K562 (cell line): ENCODE measurements around the gene PRR19. TPM values are rescaled to one million over a fixed set of nuclear protein-coding genes. Genes with fewer than 3 reads are reported as not detected.

Experiments used
- ARID2 ChIP-seq: fragments of 450-650 bp; IDR thresholded peaks from 2 replicates; pipeline ENCODE4 v1.6.1; 2017; ENCODE audit warnings: antibody characterized with exemption, mild to moderate bottlenecking
- CBX5 ChIP-seq: IDR thresholded peaks from 2 replicates; pipeline ENCODE4 v1.6.1; 2014; ENCODE audit warnings: low read depth, borderline replicate concordance
- CC2D1A ChIP-seq: fragments of 450-650 bp; IDR thresholded peaks from 2 replicates; pipeline ENCODE4 v1.6.1; 2017; ENCODE audit warnings: mild to moderate bottlenecking
- CREM ChIP-seq: IDR thresholded peaks from 2 replicates; pipeline ENCODE4 v1.6.1; 2014; ENCODE audit warnings: antibody characterized with exemption, low read depth
- ESRRB ChIP-seq: fragments of 250-450 bp; sonication (Bioruptor Pico); IDR thresholded peaks from 2 replicates; pipeline ENCODE4 v1.5.0; 2020; ENCODE audit warnings: mild to moderate bottlenecking, moderate library complexity, borderline replicate concordance
- ETS2 ChIP-seq: IDR thresholded peaks from 2 replicates; pipeline ENCODE4 v1.6.1; 2016; ENCODE audit warnings: borderline replicate concordance, missing genetic modification characterization, mild to moderate bottlenecking, moderate library complexity, missing compliant biosample characterization; ENCODE audit not compliant: poor library complexity, severe bottlenecking
- FOXA1 ChIP-seq: fragments of 450-650 bp; IDR thresholded peaks from 2 replicates; pipeline ENCODE4 v1.6.1; 2016; ENCODE audit warnings: mild to moderate bottlenecking, borderline replicate concordance
- GATA2 ChIP-seq: sonication (generic); formaldehyde crosslinking; IDR thresholded peaks from 2 replicates; pipeline ENCODE4 v1.4.0; 2020; ENCODE audit warnings: mild to moderate bottlenecking, missing genetic modification reagents
- LARP7 ChIP-seq: fragments of 450-650 bp; IDR thresholded peaks from 2 replicates; pipeline ENCODE4 v1.6.1; 2016
- OTX1 ChIP-seq: fragments of 450-650 bp; formaldehyde crosslinking; IDR thresholded peaks from 2 replicates; pipeline ENCODE4 v1.4.0; 2022; ENCODE audit warnings: mild to moderate bottlenecking
- PCBP1 ChIP-seq: fragments of 200-400 bp; formaldehyde crosslinking; IDR thresholded peaks from 2 replicates; pipeline ENCODE4 v1.6.1; 2018; ENCODE audit warnings: mild to moderate bottlenecking, low read depth, low read length; ENCODE audit not compliant: poor library complexity, severe bottlenecking
- POLR2B ChIP-seq: fragments of 450-650 bp; IDR thresholded peaks from 2 replicates; pipeline ENCODE4 v1.6.1; 2018; ENCODE audit warnings: low read depth; ENCODE audit not compliant: partially characterized antibody
- POLR2H ChIP-seq: IDR thresholded peaks from 2 replicates; pipeline ENCODE4 v1.6.1; 2016; ENCODE audit warnings: missing genetic modification characterization, low read depth, mild to moderate bottlenecking, control low read depth, missing compliant biosample characterization, moderate library complexity
- RFX1 ChIP-seq: fragments of 450-650 bp; IDR thresholded peaks from 2 replicates; pipeline ENCODE4 v1.6.1; 2016; ENCODE audit warnings: mild to moderate bottlenecking, moderate library complexity
- SP2 ChIP-seq: IDR thresholded peaks from 2 replicates; pipeline ENCODE4 v1.6.1; 2011; ENCODE audit warnings: mild to moderate bottlenecking, low read depth, low read length, moderate library complexity; ENCODE audit not compliant: poor library complexity, severe bottlenecking; ENCODE audit errors: extremely low read depth
- SUPT5H ChIP-seq: fragments of 450-650 bp; IDR thresholded peaks from 2 replicates; pipeline ENCODE4 v1.6.1; 2016
- TARDBP ChIP-seq: fragments of 450-650 bp; IDR thresholded peaks from 2 replicates; pipeline ENCODE4 v1.6.1; 2016
- ZNF174 ChIP-seq: fragments of 250-450 bp; sonication (Bioruptor Pico); IDR thresholded peaks from 2 replicates; pipeline ENCODE4 v1.4.0; 2020; ENCODE audit warnings: mild to moderate bottlenecking
- ZNF217 ChIP-seq: sonication (generic); formaldehyde crosslinking; IDR thresholded peaks from 2 replicates; pipeline ENCODE4 v1.8.0; 2022; ENCODE audit warnings: mild to moderate bottlenecking, missing genetic modification reagents
- ZNF384 ChIP-seq: IDR thresholded peaks from 2 replicates; pipeline ENCODE4 v1.6.1; 2012; ENCODE audit warnings: low read depth, low read length, improper control_type of control experiment
- ZNF589 ChIP-seq: fragments of 200-800 bp; sonication (Bioruptor generic); IDR thresholded peaks from 2 replicates; pipeline ENCODE4 v1.6.1; 2016; ENCODE audit warnings: low read depth, missing genetic modification characterization, missing compliant biosample characterization
- ZNF740 ChIP-seq, 3 experiments: fragments of 200-800 bp in 1 of 3; sonication (Bioruptor generic) in 1 of 3; sonication (generic) in 1 of 3; formaldehyde crosslinking in 1 of 3; IDR thresholded peaks; 2 replicates each; pipeline versions ENCODE4 v1.6.1 to v1.8.0; 2016 to 2022; ENCODE audit warnings: mild to moderate bottlenecking in 2 of 3, missing compliant biosample characterization in 2 of 3, missing genetic modification characterization in 2 of 3, missing genetic modification reagents in 1 of 3
- polyA plus RNA-seq, 8 experiments: library from polyadenylated mRNA; depleted of rRNA in 4 of 8; stranded (reverse) in 5 of 8; unstranded in 3 of 8; fragments of >200 nt; fragmentation: Nextera tagmentation in 2 of 8; fragmentation: Illumina TruSeq in 1 of 8; extraction: Ambion mirVana in 2 of 8; extraction: Trizol in 1 of 8; gene quantifications; 2 replicates each; pipeline versions ENCODE4 v1.2.1 to v1.2.3, GENCODE V29; 2011 to 2014; ENCODE audit warnings: inconsistent platforms in 1 of 8, missing spikeins in 1 of 8
- total RNA-seq, 7 experiments: library from RNA; depleted of rRNA in 6 of 7; stranded (reverse); fragments of >200 nt in 6 of 7; fragmentation: Illumina TruSeq in 2 of 7; extraction: Trizol in 2 of 7; gene quantifications; 2 replicates each; pipeline versions ENCODE4 v1.2.1 to v1.2.3, GENCODE V29; 2011 to 2021; ENCODE audit warnings: low replicate concordance in 1 of 7
- TF ChIP-seq, protein P1 (sequence below), 2 experiments: fragments of 450-650 bp; IDR thresholded peaks; 2 replicates each; pipeline ENCODE4 v1.6.1; 2016
- TF ChIP-seq, protein P2 (sequence below): fragments of 450-650 bp; formaldehyde crosslinking; IDR thresholded peaks from 2 replicates; pipeline ENCODE4 v1.4.0; 2022; ENCODE audit warnings: missing genetic modification characterization

Gene PRR19
- total and polyA plus RNA-seq, 9 of the 15 experiments (the other 6 are each of a cell fraction or from before 2014, with no cell fraction given): 0.10 to 1.6 (median 0.54) TPM

- TF ChIP-seq ESRRB (CRISPR knock-in tag) (no peak), ZNF384 (no peak), POLR2B (peak; percentile 43), ZNF217 (CRISPR knock-in tag) (no peak), ZNF740 (CRISPR knock-in tag; IDR thresholded peaks at IDR 0.05) (no peak), ZNF740 (tag; IDR thresholded peaks at IDR 0.05) (no peak), ARID2 (peak; percentile 79; the same call in 1 of the 2 replicates), ETS2 (tag) (no peak), ZNF589 (CRISPR knock-in tag) (no peak), ZNF174 (CRISPR knock-in tag) (no peak), CC2D1A (peak; percentile 74), POLR2H (no peak), CREM (no peak), CBX5 (no peak), SUPT5H (0 out of 2 replicates have a peak, but pooled peaks have one; percentile 40), OTX1 (CRISPR knock-in tag) (0 out of 2 replicates have a peak, but pooled peaks have one; percentile 5), PCBP1 (no peak), SP2 (no peak), LARP7 (0 out of 2 replicates have a peak, but pooled peaks have one; percentile 47), RFX1 (no peak), TARDBP (0 out of 2 replicates have a peak, but pooled peaks have one; percentile 36), FOXA1 (no peak), GATA2 (CRISPR knock-in tag) (0 out of 2 replicates have a peak, but pooled peaks have one; percentile 25)
- TF ChIP-seq, protein P1, sequence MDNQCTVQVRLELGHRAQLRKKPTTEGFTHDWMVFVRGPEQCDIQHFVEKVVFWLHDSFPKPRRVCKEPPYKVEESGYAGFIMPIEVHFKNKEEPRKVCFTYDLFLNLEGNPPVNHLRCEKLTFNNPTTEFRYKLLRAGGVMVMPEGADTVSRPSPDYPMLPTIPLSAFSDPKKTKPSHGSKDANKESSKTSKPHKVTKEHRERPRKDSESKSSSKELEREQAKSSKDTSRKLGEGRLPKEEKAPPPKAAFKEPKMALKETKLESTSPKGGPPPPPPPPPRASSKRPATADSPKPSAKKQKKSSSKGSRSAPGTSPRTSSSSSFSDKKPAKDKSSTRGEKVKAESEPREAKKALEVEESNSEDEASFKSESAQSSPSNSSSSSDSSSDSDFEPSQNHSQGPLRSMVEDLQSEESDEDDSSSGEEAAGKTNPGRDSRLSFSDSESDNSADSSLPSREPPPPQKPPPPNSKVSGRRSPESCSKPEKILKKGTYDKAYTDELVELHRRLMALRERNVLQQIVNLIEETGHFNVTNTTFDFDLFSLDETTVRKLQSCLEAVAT (IDR thresholded peaks at IDR 0.05): peak in 1 of 2 experiments; percentile 68; a peak in 1 of 4 replicates
- TF ChIP-seq, protein P2, sequence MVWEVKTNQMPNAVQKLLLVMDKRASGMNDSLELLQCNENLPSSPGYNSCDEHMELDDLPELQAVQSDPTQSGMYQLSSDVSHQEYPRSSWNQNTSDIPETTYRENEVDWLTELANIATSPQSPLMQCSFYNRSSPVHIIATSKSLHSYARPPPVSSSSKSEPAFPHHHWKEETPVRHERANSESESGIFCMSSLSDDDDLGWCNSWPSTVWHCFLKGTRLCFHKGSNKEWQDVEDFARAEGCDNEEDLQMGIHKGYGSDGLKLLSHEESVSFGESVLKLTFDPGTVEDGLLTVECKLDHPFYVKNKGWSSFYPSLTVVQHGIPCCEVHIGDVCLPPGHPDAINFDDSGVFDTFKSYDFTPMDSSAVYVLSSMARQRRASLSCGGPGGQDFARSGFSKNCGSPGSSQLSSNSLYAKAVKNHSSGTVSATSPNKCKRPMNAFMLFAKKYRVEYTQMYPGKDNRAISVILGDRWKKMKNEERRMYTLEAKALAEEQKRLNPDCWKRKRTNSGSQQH (CRISPR knock-in tag): peak; percentile 62; the same call in 1 of the 2 replicates
Measured at GRCh38 chr19:42279155-42279901, 22.6 kb upstream of the PRR19 start (continued).
